NCI-H146 (cell line): ENCODE results near the gene TFIP11.

Experiments
- DNase-seq: peaks from one replicate; lab custom pipeline; 2025; lab: John Stamatoyannopoulos, UW

Gene TFIP11

GRCh38 chr22:26512149-26512793, at the start of gene TFIP11:
Gene TFIP11, minus strand, starts transcription at chr22:26512473. Its CDS starts 2,201 bp downstream, at chr22:26510272.
- DNase-seq = peak; percentile 86

GRCh38 chr22:26561756-26562417, 49.6 kb upstream of the TFIP11 start:
- no peak for DNase-seq

GRCh38 chr22:26559961-26560575, 47.8 kb upstream of the TFIP11 start:
- DNase-seq = no peak

GRCh38 chr22:26558248-26558895, 46.1 kb upstream of the TFIP11 start:
- peak; percentile 82 for DNase-seq

GRCh38 chr22:26556904-26557303, 44.6 kb upstream of the TFIP11 start:
- DNase-seq = no peak

GRCh38 chr22:26555478-26555877, 43.2 kb upstream of the TFIP11 start:
- no peak for DNase-seq

GRCh38 chr22:26554956-26555355, 42.7 kb upstream of the TFIP11 start:
- DNase-seq = no peak

- peak; percentile 69 for DNase-seq
These were observed 40.9 kb upstream of the TFIP11 start for GRCh38 chr22:26553056-26553752.

- DNase-seq = no peak
These were observed 40.2 kb upstream of the TFIP11 start for GRCh38 chr22:26552466-26552865.

GRCh38 chr22:26551568-26551967, 39.3 kb upstream of the TFIP11 start:
- no peak for DNase-seq

GRCh38 chr22:26550498-26551033, 38.3 kb upstream of the TFIP11 start:
- DNase-seq = peak; percentile 19

GRCh38 chr22:26549902-26550497, 37.7 kb upstream of the TFIP11 start:
- DNase-seq = no peak

GRCh38 chr22:26548984-26549383, 36.7 kb upstream of the TFIP11 start:
- no peak for DNase-seq

- DNase-seq = no peak
These were observed 36.0 kb upstream of the TFIP11 start for GRCh38 chr22:26548303-26548702.

GRCh38 chr22:26547837-26548236, 35.6 kb upstream of the TFIP11 start:
- no peak for DNase-seq

GRCh38 chr22:26547426-26547825, 35.2 kb upstream of the TFIP11 start:
- DNase-seq = no peak

GRCh38 chr22:26546282-26546681, 34.0 kb upstream of the TFIP11 start:
- no peak for DNase-seq

GRCh38 chr22:26545827-26546226, 33.6 kb upstream of the TFIP11 start:
- DNase-seq = no peak

GRCh38 chr22:26545385-26545784, 33.1 kb upstream of the TFIP11 start:
- DNase-seq = no peak

- no peak for DNase-seq
These were observed 32.2 kb upstream of the TFIP11 start for GRCh38 chr22:26544489-26544888.

- no peak for DNase-seq
These were observed 30.6 kb upstream of the TFIP11 start for GRCh38 chr22:26542831-26543230.
